Measurements from ENCODE around the gene SETD3.

- TF ChIP-seq, protein P1, sequence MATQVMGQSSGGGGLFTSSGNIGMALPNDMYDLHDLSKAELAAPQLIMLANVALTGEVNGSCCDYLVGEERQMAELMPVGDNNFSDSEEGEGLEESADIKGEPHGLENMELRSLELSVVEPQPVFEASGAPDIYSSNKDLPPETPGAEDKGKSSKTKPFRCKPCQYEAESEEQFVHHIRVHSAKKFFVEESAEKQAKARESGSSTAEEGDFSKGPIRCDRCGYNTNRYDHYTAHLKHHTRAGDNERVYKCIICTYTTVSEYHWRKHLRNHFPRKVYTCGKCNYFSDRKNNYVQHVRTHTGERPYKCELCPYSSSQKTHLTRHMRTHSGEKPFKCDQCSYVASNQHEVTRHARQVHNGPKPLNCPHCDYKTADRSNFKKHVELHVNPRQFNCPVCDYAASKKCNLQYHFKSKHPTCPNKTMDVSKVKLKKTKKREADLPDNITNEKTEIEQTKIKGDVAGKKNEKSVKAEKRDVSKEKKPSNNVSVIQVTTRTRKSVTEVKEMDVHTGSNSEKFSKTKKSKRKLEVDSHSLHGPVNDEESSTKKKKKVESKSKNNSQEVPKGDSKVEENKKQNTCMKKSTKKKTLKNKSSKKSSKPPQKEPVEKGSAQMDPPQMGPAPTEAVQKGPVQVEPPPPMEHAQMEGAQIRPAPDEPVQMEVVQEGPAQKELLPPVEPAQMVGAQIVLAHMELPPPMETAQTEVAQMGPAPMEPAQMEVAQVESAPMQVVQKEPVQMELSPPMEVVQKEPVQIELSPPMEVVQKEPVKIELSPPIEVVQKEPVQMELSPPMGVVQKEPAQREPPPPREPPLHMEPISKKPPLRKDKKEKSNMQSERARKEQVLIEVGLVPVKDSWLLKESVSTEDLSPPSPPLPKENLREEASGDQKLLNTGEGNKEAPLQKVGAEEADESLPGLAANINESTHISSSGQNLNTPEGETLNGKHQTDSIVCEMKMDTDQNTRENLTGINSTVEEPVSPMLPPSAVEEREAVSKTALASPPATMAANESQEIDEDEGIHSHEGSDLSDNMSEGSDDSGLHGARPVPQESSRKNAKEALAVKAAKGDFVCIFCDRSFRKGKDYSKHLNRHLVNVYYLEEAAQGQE (IDR thresholded peaks at IDR 0.05; ENCODE audit: insufficient read depth in 1 of 2, low read depth in 2 of 2, low read length in 2 of 2), result no peak
- TF ChIP-seq POLR2AphosphoS5 (IDR thresholded peaks at IDR 0.05; ENCODE audit: low read depth, low read length) (no peak), TAF1 (IDR thresholded peaks at IDR 0.05; ENCODE audit: borderline replicate concordance, insufficient read depth, low read length) (no peak)
Measured at GRCh38 chr14:99519347-99519881, 38.8 kb upstream of the SETD3 start.

Measured in PFSK-1 (cell line).